ENCODE data around the gene R3HDM2.

Gene R3HDM2

DNA sequence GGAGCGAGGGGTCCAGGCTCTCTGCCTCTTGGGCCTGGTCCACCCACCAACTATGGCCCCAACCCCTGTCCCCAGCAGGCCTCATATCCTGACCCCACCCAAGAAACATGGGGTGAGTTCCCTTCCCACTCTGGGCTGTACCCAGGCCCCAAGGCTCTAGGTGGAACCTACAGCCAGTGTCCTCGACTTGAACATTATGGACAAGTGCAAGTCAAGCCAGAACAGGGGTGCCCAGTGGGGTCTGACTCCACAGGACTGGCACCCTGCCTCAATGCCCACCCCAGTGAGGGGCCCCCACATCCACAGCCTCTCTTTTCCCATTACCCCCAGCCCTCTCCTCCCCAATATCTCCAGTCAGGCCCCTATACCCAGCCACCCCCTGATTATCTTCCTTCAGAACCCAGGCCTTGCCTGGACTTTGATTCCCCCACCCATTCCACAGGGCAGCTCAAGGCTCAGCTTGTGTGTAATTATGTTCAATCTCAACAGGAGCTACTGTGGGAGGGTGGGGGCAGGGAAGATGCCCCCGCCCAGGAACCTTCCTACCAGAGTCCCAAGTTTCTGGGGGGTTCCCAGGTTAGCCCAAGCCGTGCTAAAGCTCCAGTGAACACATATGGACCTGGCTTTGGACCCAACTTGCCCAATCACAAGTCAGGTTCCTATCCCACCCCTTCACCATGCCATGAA is 40.3 kb upstream of the R3HDM2 start:
- H3K4me3 Mint-ChIP-seq, result no peak overlapping the region
- H3K27ac Mint-ChIP-seq, result no peak overlapping the region
- H3K27me3 Mint-ChIP-seq, result no peaks in the 10 kb centered on the region
- peaks cover 35% of the 10 kb centered on the region for H3K4me1 Mint-ChIP-seq (ENCODE audit: low read depth)
- no peaks in the 10 kb centered on the region for H3K9me3 Mint-ChIP-seq (ENCODE audit: low read depth)
- peaks cover 16% of the 10 kb centered on the region for H3K36me3 Mint-ChIP-seq

GRCh38 chr12:57470286-57470969 is 39.6 kb upstream of the R3HDM2 start:
- Mint-ChIP-seq H3K4me3 (no peak overlapping the region), H3K27me3 (no peaks in the 10 kb centered on the region), H3K9me3 (ENCODE audit: low read depth) (no peaks in the 10 kb centered on the region), H3K36me3 (peaks cover 16% of the 10 kb centered on the region), H3K4me1 (ENCODE audit: low read depth) (peaks cover 32% of the 10 kb centered on the region), H3K27ac (no peak overlapping the region)

GRCh38 chr12:57469296-57470164 is 38.7 kb upstream of the R3HDM2 start:
- H3K9me3 Mint-ChIP-seq (ENCODE audit: low read depth), result no peaks in the 10 kb centered on the region
- no peaks in the 10 kb centered on the region for H3K27me3 Mint-ChIP-seq
- H3K27ac Mint-ChIP-seq, result peak overlapping the region; percentile 41
- peaks cover 14% of the 10 kb centered on the region for H3K36me3 Mint-ChIP-seq
- H3K4me3 Mint-ChIP-seq, result no peak overlapping the region
- H3K4me1 Mint-ChIP-seq (ENCODE audit: low read depth), result peaks cover 26% of the 10 kb centered on the region

GRCh38 chr12:57467915-57468314 is 37.1 kb upstream of the R3HDM2 start:
- Mint-ChIP-seq H3K36me3 (peaks cover 8% of the 10 kb centered on the region), H3K9me3 (ENCODE audit: low read depth) (no peaks in the 10 kb centered on the region), H3K4me3 (no peak overlapping the region), H3K27me3 (no peaks in the 10 kb centered on the region), H3K4me1 (ENCODE audit: low read depth) (peaks cover 16% of the 10 kb centered on the region), H3K27ac (peak overlapping the region; percentile 29)

GRCh38 chr12:57467212-57467874 is 36.5 kb upstream of the R3HDM2 start:
- Mint-ChIP-seq H3K27me3 (no peaks in the 10 kb centered on the region), H3K4me3 (no peak overlapping the region), H3K4me1 (ENCODE audit: low read depth) (peaks cover 15% of the 10 kb centered on the region), H3K27ac (peak overlapping the region; percentile 29), H3K36me3 (peaks cover 8% of the 10 kb centered on the region), H3K9me3 (ENCODE audit: low read depth) (no peaks in the 10 kb centered on the region)

DNA sequence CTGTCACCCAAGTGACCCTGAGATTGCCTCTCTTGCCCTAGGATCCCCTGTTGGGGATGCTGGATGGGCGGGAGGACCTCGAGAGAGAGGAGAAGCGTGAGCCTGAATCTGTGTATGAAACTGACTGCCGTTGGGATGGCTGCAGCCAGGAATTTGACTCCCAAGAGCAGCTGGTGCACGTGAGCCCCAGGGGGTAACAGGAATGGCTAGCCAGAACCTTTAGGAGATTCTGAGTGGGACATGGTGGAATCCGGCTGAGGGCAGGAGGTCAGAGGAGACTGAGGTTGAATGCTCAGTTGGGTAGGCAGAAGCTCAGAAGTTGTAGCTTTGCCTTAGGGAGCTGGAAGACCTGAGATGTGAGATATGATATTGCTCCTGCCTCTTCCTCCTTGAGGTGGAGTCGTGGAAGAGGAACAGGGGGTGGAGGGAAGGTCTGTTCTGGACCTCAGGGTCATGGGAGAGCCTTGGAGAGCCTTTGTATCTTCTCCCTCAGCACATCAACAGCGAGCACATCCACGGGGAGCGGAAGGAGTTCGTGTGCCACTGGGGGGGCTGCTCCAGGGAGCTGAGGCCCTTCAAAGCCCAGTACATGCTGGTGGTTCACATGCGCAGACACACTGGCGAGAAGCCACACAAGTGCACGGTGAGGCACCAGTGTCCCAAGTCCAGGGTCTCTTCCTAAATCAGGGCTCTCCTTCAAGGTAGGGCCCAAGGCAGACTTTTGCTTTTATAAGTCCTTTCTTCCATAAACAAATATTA is 35.1 kb upstream of the R3HDM2 start:
- H3K36me3 Mint-ChIP-seq, result peaks cover 8% of the 10 kb centered on the region
- H3K4me3 Mint-ChIP-seq, result no peak overlapping the region
- H3K27ac Mint-ChIP-seq, result no peak overlapping the region
- no peaks in the 10 kb centered on the region for H3K27me3 Mint-ChIP-seq
- peaks cover 15% of the 10 kb centered on the region for H3K4me1 Mint-ChIP-seq (ENCODE audit: low read depth)
- no peaks in the 10 kb centered on the region for H3K9me3 Mint-ChIP-seq (ENCODE audit: low read depth)

DNA sequence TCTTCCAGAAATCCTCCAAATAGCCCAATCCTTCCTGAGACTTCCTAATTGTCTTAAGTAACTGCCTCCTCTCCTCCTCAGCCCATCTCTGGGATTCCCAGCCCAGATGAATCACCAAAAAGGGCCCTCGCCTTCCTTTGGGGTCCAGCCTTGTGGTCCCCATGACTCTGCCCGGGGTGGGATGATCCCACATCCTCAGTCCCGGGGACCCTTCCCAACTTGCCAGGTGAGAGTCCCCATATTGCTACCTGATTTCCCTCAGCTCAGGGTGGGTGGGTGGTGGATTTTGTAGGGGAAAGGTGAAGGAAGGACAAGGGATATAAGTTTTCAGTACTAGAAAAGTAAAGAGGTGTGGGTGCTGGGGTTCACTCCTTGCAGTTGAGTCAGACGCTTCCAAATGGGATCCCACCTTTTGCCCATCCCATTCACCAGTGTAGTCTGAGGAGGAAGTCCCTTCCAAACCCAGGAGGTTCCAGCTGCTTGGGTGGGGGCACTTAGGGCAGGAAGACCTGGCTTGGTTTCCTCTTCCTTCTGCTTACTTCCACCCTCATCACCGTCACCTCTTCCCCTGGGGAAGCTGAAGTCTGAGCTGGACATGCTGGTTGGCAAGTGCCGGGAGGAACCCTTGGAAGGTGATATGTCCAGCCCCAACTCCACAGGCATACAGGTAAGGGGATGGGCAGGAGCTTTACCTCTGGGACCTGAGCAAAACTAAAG is 34.3 kb upstream of the R3HDM2 start:
- Mint-ChIP-seq H3K36me3 (peaks cover 8% of the 10 kb centered on the region), H3K4me1 (ENCODE audit: low read depth) (peaks cover 20% of the 10 kb centered on the region), H3K4me3 (no peak overlapping the region), H3K9me3 (ENCODE audit: low read depth) (no peaks in the 10 kb centered on the region), H3K27ac (no peak overlapping the region), H3K27me3 (no peaks in the 10 kb centered on the region)

DNA sequence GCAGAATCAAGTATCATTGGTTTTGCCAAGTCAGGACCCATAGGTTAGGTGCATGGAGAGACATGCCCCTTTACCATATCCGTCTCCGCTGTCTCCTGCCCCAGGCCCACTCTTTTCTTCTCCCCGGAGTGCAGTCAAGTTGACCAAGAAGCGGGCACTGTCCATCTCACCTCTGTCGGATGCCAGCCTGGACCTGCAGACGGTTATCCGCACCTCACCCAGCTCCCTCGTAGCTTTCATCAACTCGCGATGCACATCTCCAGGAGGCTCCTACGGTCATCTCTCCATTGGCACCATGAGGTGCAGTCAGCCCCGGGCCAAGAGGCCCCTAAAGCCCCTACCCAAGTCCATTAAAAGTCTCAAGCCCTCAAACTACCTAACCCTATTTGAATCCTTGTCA is 33.7 kb upstream of the R3HDM2 start:
- H3K4me3 Mint-ChIP-seq, result no peak overlapping the region
- H3K36me3 Mint-ChIP-seq, result peaks cover 8% of the 10 kb centered on the region
- no peak overlapping the region for H3K27ac Mint-ChIP-seq
- H3K9me3 Mint-ChIP-seq (ENCODE audit: low read depth), result no peaks in the 10 kb centered on the region
- H3K4me1 Mint-ChIP-seq (ENCODE audit: low read depth), result peaks cover 18% of the 10 kb centered on the region
- no peaks in the 10 kb centered on the region for H3K27me3 Mint-ChIP-seq

DNA sequence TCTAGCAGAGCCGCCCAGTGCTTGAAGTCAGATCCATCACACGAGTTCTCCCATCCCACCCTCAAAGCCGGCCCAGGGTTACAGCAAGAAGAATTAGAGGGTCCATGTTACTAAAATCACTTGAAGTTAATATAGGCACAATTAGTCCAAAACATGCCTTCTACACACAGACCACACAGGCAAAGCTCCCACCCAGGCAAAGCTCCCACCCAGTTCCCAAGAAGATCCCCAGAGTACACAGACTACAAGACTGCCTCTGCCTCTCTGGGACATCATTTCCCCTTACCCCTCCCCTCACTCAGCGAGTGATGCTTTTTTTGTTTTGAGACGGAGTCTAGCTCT is 32.0 kb upstream of the R3HDM2 start:
- Mint-ChIP-seq H3K4me3 (peak overlapping the region; percentile 96), H3K9me3 (ENCODE audit: low read depth) (no peaks in the 10 kb centered on the region), H3K36me3 (peaks cover 3% of the 10 kb centered on the region), H3K27ac (peak overlapping the region; percentile 85), H3K27me3 (no peaks in the 10 kb centered on the region), H3K4me1 (ENCODE audit: low read depth) (peaks cover 31% of the 10 kb centered on the region)

- no peaks in the 10 kb centered on the region for H3K9me3 Mint-ChIP-seq (ENCODE audit: low read depth)
- H3K4me1 Mint-ChIP-seq (ENCODE audit: low read depth), result peaks cover 31% of the 10 kb centered on the region
- peak overlapping the region; percentile 85 for H3K27ac Mint-ChIP-seq
- H3K36me3 Mint-ChIP-seq, result peaks cover 3% of the 10 kb centered on the region
- peak overlapping the region; percentile 96 for H3K4me3 Mint-ChIP-seq
- no peaks in the 10 kb centered on the region for H3K27me3 Mint-ChIP-seq
Observed at GRCh38 chr12:57462251-57462911, 31.5 kb upstream of the R3HDM2 start.

DNA sequence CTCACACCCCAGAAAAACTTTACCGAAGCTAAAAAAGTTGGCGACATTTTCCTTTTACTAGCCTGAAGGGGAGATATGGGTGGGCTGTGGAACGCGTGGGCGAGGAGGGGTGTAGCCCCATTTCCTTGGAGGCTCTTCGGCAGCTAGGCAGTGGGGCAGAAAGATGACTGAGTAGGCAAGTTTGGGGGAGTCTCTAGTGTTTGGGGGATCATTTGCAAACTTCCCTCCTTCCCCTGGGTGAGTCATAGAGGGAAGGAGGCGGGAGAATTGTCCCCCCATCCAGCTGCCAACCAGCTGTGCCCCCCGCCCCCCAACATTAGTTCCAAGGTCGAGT is 31.0 kb upstream of the R3HDM2 start:
- Mint-ChIP-seq H3K9me3 (ENCODE audit: low read depth) (no peaks in the 10 kb centered on the region), H3K4me3 (peak overlapping the region; percentile 94), H3K36me3 (no peaks in the 10 kb centered on the region), H3K27me3 (no peaks in the 10 kb centered on the region), H3K4me1 (ENCODE audit: low read depth) (peaks cover 31% of the 10 kb centered on the region), H3K27ac (no peak overlapping the region)

- Mint-ChIP-seq H3K36me3 (no peaks in the 10 kb centered on the region), H3K27ac (no peak overlapping the region), H3K4me1 (ENCODE audit: low read depth) (peaks cover 31% of the 10 kb centered on the region), H3K4me3 (peak overlapping the region; percentile 94), H3K9me3 (ENCODE audit: low read depth) (no peaks in the 10 kb centered on the region), H3K27me3 (no peaks in the 10 kb centered on the region)
Observed at GRCh38 chr12:57461276-57461916, 30.6 kb upstream of the R3HDM2 start.

DNA sequence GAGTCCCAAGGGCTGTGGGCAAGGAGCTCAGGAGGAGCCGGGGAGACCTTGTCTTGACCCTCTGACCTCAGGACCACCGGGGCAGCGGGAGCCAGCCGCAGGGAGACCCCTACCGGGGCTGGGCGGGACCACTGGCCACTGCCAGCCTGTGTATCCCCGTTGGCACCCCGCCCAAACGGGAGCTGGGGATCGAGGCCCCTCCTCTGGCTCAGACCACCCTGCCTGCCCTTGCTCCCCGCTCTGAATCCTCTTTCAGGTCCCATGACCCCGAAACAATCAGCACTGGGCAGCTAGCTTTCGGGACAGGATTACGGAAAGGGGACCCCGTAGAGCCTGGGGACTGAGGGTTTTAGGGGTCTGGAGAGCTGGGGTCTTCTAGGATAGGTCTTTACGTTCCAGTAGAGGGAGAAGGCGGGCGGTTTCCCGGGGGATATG is 30.0 kb upstream of the R3HDM2 start:
- H3K9me3 Mint-ChIP-seq (ENCODE audit: low read depth), result no peaks in the 10 kb centered on the region
- peak overlapping the region; percentile 94 for H3K4me3 Mint-ChIP-seq
- H3K27ac Mint-ChIP-seq, result no peak overlapping the region
- no peaks in the 10 kb centered on the region for H3K27me3 Mint-ChIP-seq
- peaks cover 34% of the 10 kb centered on the region for H3K4me1 Mint-ChIP-seq (ENCODE audit: low read depth)
- H3K36me3 Mint-ChIP-seq, result no peaks in the 10 kb centered on the region

All from activated naive CD8-positive, alpha-beta T cell (primary cell).